HG03280 (cell line): ENCODE measurements around the gene NDUFS4.
"Not testable (repeated sequence)": the region's sequence is repeated elsewhere in the genome, so short reads cannot be mapped to it uniquely, and the experiment has no call there.

Experiments
- ATAC-seq: cut with Tn5 transposase; IDR thresholded peaks from one replicate; pipeline ENCODE4 v1.9.1; 2021; ENCODE audit warnings: mild to moderate bottlenecking, moderate library complexity; ENCODE audit not compliant: unreplicated experiment

The NDUFS4 gene

GRCh38 chr5:53560506-53561191, at the start of gene NDUFS4:
TSS of gene NDUFS4 (plus strand) at chr5:53560639. CDS start at chr5:53560663, 24 bp downstream.
- ATAC-seq = peak; percentile 89

GRCh38 chr5:53512539-53512938, 47.9 kb upstream of the NDUFS4 start:
- no peak for ATAC-seq

GRCh38 chr5:53515988-53516387, 44.5 kb upstream of the NDUFS4 start:
- ATAC-seq = no peak

- ATAC-seq = no peak
Measured at GRCh38 chr5:53520813-53521212, 39.6 kb upstream of the NDUFS4 start.

GRCh38 chr5:53537711-53538110, 22.7 kb upstream of the NDUFS4 start:
- ATAC-seq = no peak

- not testable (repeated sequence) for ATAC-seq
Measured at GRCh38 chr5:53540739-53541138, 19.7 kb upstream of the NDUFS4 start.

GRCh38 chr5:53541859-53542258, 18.6 kb upstream of the NDUFS4 start:
- ATAC-seq = no peak

- no peak for ATAC-seq
Measured at GRCh38 chr5:53542926-53543325, 17.5 kb upstream of the NDUFS4 start.

- no peak for ATAC-seq
Measured at GRCh38 chr5:53543401-53543800, 17.0 kb upstream of the NDUFS4 start.

- no peak for ATAC-seq
Measured at GRCh38 chr5:53545744-53546143, 14.7 kb upstream of the NDUFS4 start.

GRCh38 chr5:53547226-53547625, 13.2 kb upstream of the NDUFS4 start:
- ATAC-seq = no peak

- ATAC-seq = not testable (repeated sequence)
Measured at GRCh38 chr5:53548501-53548900, 11.9 kb upstream of the NDUFS4 start.

GRCh38 chr5:53549792-53550191, 10.6 kb upstream of the NDUFS4 start:
- no peak for ATAC-seq

GRCh38 chr5:53552561-53552960, 7.9 kb upstream of the NDUFS4 start:
- no peak for ATAC-seq

- no peak for ATAC-seq
Measured at GRCh38 chr5:53554444-53554843, 6.0 kb upstream of the NDUFS4 start.

- no peak for ATAC-seq
Measured at GRCh38 chr5:53555160-53555559, 5.3 kb upstream of the NDUFS4 start.

GRCh38 chr5:53556001-53556400, 4.4 kb upstream of the NDUFS4 start:
- no peak for ATAC-seq

- ATAC-seq = no peak
Measured at GRCh38 chr5:53557386-53557785, 3.1 kb upstream of the NDUFS4 start.

- ATAC-seq = no peak
Measured at GRCh38 chr5:53558966-53559365, 1.5 kb upstream of the NDUFS4 start.

- peak; percentile 3 for ATAC-seq
Measured at GRCh38 chr5:53560028-53560427, 411 bp upstream of the NDUFS4 start.

GRCh38 chr5:53568401-53568800, 8.0 kb downstream of the NDUFS4 start:
- no peak for ATAC-seq

- no peak for ATAC-seq
Measured at GRCh38 chr5:53568871-53569270, 8.4 kb downstream of the NDUFS4 start.

GRCh38 chr5:53569453-53569852, 9.0 kb downstream of the NDUFS4 start:
- no peak for ATAC-seq
